ENCODE data around the gene NT5DC1. TPM values are rescaled to one million over a fixed set of nuclear protein-coding genes. Genes with fewer than 3 reads are reported as not detected.

The NT5DC1 gene
- total and polyA plus RNA-seq, 11 donors = 6.5 to 72.4 (median 50.9) TPM

DNA sequence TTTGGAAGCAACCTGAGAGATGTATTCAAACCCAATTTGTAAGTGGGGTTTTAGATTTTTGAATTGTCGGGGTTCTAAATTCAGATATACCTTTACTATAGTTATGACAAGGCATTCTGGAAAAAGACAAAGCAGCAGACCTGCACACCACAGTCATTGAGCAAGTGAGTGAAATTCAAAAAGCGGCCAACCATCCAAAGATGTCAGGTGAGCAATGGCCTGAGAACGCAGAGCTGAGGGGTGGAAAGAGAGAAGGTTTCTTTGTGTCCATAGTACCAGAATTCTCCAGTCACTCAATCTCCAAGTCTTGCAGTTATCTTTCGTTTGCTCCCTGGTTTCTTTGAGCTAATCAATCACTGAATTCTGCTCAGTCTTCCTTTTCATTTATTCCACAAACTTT, 38.2 kb upstream of the NT5DC1 start:
- ATAC-seq (no peak), DNase-seq (no peak)
- H3K27me3 ChIP-seq = no peaks in the 10 kb centered on the region
- peaks cover 0 to 22% (median 3%) of the 10 kb centered on the region in 12 donors for H3K4me1 ChIP-seq
- no peak overlapping the region for H3K27ac ChIP-seq
- no peak for TF ChIP-seq POLR2A (IDR thresholded peaks at IDR 0.05)
- TF ChIP-seq, protein P1, sequence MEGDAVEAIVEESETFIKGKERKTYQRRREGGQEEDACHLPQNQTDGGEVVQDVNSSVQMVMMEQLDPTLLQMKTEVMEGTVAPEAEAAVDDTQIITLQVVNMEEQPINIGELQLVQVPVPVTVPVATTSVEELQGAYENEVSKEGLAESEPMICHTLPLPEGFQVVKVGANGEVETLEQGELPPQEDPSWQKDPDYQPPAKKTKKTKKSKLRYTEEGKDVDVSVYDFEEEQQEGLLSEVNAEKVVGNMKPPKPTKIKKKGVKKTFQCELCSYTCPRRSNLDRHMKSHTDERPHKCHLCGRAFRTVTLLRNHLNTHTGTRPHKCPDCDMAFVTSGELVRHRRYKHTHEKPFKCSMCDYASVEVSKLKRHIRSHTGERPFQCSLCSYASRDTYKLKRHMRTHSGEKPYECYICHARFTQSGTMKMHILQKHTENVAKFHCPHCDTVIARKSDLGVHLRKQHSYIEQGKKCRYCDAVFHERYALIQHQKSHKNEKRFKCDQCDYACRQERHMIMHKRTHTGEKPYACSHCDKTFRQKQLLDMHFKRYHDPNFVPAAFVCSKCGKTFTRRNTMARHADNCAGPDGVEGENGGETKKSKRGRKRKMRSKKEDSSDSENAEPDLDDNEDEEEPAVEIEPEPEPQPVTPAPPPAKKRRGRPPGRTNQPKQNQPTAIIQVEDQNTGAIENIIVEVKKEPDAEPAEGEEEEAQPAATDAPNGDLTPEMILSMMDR (IDR thresholded peaks at IDR 0.05) = no peak
- H3K36me3 ChIP-seq = no peaks in the 10 kb centered on the region
- no peak overlapping the region for H3K4me3 ChIP-seq
- intact Hi-C loops (cut with DNase I) = loop anchor here in 1 of 10 donors (5.0 kb wide), 1 partner anchor 50 kb away; no protein-coding TSS in a partner anchor
- WGBS, 4 donors = 85 to 91% (median 89%) methylated on average over 4 of the region's 4 CpGs
- no peaks in the 10 kb centered on the region for H3K9me3 ChIP-seq

DNA sequence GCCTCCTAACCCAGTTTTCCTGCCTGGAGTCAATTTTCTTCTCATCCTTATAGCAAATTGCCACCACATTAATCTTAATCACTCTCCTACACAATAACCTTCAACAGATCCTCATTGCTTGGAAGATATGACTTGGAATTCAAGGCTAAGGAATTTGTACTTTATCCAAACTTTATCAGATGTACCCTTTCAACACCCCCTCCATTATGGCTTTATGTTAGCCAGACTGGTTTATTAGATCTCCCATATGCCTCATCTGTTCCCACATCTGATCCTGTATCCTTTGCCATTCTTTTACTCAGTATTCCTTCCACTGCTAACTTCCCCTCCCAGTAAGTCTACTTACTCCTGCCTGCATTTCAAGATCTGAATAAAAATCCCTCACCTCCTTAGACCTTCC, 36.0 kb upstream of the NT5DC1 start:
- H3K27me3 ChIP-seq = no peaks in the 10 kb centered on the region
- H3K9me3 ChIP-seq = no peaks in the 10 kb centered on the region
- intact Hi-C loops (cut with DNase I) = loop anchor here in 1 of 10 donors (5.0 kb wide), 1 partner anchor 52 kb away; no protein-coding TSS in a partner anchor
- no peak overlapping the region for H3K27ac ChIP-seq
- TF ChIP-seq, protein P1 (IDR thresholded peaks at IDR 0.05) = no peak
- no peak for TF ChIP-seq POLR2A (IDR thresholded peaks at IDR 0.05)
- ATAC-seq = no peak
- no peaks in the 10 kb centered on the region for H3K36me3 ChIP-seq
- DNase-seq = no peak
- H3K4me1 ChIP-seq = peaks cover 0 to 21% (median 3%) of the 10 kb centered on the region in 12 donors
- H3K4me3 ChIP-seq = no peak overlapping the region

- no peaks in the 10 kb centered on the region for H3K36me3 ChIP-seq
- no peak for TF ChIP-seq POLR2A (IDR thresholded peaks at IDR 0.05)
- TF ChIP-seq, protein P1 (IDR thresholded peaks at IDR 0.05) = no peak
- H3K27me3 ChIP-seq = no peaks in the 10 kb centered on the region
- peaks cover 0 to 11% (median 2%) of the 10 kb centered on the region in 12 donors for H3K4me1 ChIP-seq
- intact Hi-C loops (cut with DNase I) = no loop called here
- 85 to 89% (median 87%) methylated on average over 2 of the region's 2 CpGs for WGBS, 4 donors
- no peak overlapping the region for H3K27ac ChIP-seq
- ATAC-seq (no peak), DNase-seq (no peak)
- H3K4me3 ChIP-seq = no peak overlapping the region
- no peaks in the 10 kb centered on the region for H3K9me3 ChIP-seq
Observed at GRCh38 chr6:116066789-116067188, 33.9 kb upstream of the NT5DC1 start.

- H3K27ac ChIP-seq = no peak overlapping the region
- TF ChIP-seq, protein P1 (IDR thresholded peaks at IDR 0.05) = no peak
- no peak for TF ChIP-seq POLR2A (IDR thresholded peaks at IDR 0.05)
- H3K4me3 ChIP-seq = no peak overlapping the region
- peaks cover 0 to 19% (median 0%) of the 10 kb centered on the region in 12 donors for H3K4me1 ChIP-seq
- H3K36me3 ChIP-seq = no peaks in the 10 kb centered on the region
- ATAC-seq (no peak), DNase-seq (no peak)
- intact Hi-C loops (cut with DNase I) = no loop called here
- H3K9me3 ChIP-seq = no peaks in the 10 kb centered on the region
- no peaks in the 10 kb centered on the region for H3K27me3 ChIP-seq
- 86 to 93% (median 89%) methylated on average over 1 of the region's 1 CpG for WGBS, 4 donors
Observed at GRCh38 chr6:116070101-116070500, 30.6 kb upstream of the NT5DC1 start.
